ENCODE data around the gene BSCL2.
"Not testable (repeated sequence)": the region's sequence is repeated elsewhere in the genome, so short reads cannot be mapped to it uniquely, and the experiment has no call there.

The BSCL2 gene

DNA sequence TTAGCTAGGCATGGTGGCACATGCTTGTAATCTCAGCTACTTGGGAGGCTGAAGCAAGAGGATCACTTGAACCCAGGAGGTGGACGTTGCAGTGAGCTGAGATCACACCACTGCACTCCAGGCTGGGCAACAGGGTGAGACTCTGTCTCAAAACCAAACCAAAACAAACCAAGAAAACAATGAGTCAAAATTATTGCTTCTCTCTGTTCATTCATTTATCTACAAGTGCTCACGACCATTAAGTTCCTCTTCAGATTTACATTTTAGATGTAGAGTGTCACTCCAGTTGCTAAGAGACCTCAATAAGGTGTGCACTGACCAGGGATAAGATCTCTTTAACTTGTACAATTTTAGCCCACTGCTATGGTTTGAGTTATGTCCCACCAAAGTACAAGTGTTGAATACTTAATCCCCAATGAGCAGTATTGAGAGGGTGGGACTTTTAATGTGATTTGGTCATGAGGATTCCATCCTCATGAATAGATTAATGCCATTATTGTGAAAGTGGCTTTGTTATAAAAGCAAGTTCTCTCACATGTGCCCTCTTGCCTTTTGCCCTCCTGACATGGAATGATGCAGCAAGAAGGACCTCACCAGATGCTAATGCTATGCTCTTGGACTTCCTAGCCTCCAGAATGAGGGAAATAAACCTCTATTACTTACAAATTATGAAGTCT, 12.2 kb upstream of the BSCL2 start:
- no peak for DNase-seq (ENCODE audit: low spot score)
- no peak for FAIRE-seq

GRCh38 chr11:62716816-62717215, 9.6 kb upstream of the BSCL2 start:
- FAIRE-seq (no peak), DNase-seq (ENCODE audit: low spot score) (no peak)

- DNase-seq (ENCODE audit: low spot score) (no peak), FAIRE-seq (no peak)
Measured at GRCh38 chr11:62716206-62716605, 9.0 kb upstream of the BSCL2 start.

GRCh38 chr11:62715150-62716130, 8.2 kb upstream of the BSCL2 start:
- FAIRE-seq (no peak), DNase-seq (ENCODE audit: low spot score) (no peak)

DNA sequence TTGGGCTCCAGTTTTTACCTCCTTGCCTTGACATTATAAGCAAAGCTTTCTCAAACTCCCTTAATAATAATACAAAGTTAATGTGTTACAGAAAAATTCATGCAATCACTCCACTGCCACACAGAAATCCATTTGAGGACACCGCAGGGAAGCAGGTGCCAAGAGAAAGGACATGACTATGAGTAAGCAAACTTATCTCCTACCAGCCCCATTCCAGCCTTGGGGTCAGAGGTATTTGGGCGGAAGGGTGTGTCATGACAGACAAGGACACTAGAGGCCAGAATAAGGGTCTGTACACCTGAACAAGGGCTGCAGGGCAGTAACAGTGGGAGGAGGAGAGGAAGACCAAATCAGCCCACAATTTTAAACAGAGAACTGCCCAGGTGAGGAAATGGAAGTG, 6.1 kb upstream of the BSCL2 start:
- no peak for FAIRE-seq

GRCh38 chr11:62712861-62713260, 5.6 kb upstream of the BSCL2 start:
- FAIRE-seq (no peak), DNase-seq (ENCODE audit: low spot score) (no peak)

More for the DNA sequence above, 6.1 kb upstream of the BSCL2 start:
- DNase-seq (ENCODE audit: low spot score), result peak; percentile 10

DNA sequence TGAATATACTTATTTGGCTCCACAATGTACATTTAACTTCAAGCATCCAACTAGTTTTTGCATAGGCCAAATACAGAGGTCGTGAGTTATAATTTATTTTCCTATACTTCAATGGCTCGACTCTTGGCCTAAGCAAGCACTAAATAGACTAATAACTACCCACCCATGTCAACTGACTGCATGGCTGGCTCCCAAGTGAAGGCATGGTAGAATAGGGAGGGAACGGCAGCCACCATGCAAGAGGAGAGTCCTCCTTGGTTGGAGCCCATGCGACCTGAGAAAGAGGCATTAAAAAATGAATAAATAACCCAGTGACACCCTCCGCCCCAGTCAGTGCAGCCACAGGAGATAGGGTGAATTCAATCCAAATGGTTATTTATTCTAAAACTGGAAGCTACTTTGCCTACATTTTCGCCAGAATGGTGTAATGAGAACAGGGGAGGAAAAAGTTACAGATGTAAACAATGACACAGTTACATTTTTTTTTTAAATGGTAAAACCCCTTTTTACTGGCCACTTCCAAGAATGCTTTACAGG, 5.1 kb upstream of the BSCL2 start:
- FAIRE-seq (no peak), DNase-seq (ENCODE audit: low spot score) (no peak)

DNA sequence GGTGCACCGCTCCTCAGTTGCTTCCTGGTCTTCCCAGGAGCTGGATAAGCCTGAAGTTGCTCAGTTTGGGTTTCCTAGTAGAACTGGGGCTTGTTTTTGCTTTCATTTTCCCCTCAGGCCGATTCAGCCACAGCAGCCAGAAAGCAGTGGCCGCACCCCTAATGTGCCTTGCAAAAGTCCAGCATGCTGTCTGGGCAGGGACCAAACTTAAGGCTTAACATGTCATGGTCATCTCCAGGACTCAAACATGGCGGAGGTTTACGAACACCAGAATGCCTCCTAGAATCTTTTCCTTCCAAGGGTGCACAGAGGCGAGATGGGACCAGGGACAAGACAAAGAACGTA, 2.7 kb upstream of the BSCL2 start:
- no peak for FAIRE-seq
- no peak for DNase-seq (ENCODE audit: low spot score)

DNA sequence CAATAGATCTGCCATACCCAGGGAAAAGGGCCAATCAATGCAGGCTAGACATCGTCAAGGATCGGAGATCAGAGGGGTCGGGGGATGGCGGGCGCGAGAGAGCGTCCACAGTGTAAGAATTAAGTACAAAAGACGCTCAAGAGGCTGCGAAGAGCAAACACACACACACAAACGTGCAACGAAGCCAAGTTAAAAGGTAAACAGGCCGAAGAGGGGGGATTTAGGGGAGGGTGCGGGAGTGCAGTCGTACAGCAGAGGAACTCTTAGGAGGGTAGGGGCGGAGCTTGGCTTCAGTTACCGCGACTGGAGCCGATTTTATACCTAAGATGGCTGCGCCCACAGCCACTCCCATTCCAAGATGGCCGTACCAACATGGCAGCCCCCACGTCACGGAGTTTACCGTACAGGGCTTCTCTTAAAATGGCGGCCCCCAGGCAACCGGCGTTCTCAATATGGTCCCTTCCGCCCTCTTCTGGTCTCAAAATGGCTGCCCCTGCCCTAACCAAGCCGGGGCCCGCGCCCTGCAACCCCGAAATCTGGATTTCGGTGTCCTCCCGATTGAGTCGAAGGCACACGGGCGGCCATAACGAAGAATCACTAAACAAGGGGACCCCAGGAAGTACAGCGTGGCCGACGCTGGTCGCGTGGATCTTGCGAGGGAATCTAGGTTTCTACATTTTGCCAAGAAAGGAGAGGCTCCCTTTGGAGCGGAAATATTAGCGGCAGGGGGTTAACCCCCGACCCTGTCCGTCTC, 2.2 kb upstream of the BSCL2 start:
- no peak for DNase-seq (ENCODE audit: low spot score)
- no peak for FAIRE-seq

DNA sequence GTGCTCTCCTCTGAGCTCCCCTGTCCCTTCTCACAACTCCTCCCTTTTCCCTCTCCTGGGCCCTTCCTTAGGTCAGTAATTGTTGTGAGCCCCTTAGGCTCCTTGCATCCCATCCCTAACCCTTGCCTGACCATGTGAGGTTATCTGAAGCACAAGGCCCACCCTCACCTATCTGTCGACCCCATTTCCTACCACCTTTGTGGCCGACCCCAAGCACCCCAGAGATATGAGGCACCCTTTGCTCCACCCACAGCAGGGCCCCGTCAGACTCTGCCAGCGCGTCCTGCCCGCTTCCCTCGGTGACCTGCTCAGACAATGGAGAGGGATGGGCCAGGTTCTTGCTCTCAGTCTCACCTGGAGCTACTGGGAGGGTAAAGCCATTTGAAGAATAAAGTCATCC, 1.6 kb upstream of the BSCL2 start:
- DNase-seq (ENCODE audit: low spot score) (no peak), FAIRE-seq (no peak)

DNA sequence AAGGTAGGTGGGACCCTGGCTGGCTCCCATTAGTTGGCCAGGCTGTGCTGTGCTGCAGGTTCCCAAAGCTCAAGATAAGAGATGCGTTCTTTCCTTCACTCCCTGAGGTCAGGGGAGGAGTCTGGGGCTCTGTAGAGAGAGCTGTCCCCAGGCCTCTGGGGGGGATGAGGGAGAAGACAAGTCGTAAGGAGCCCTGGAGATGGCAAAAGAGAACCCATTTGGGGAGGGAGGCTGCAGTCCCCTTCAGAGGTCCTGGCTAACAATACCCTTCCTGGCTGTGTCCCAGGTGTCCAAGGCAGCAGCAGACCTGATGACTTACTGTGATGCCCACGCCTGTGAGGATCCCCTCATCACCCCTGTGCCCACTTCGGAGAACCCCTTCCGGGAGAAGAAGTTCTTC, 1.2 kb upstream of the BSCL2 start:
- FAIRE-seq (no peak), DNase-seq (ENCODE audit: low spot score) (no peak)

DNA sequence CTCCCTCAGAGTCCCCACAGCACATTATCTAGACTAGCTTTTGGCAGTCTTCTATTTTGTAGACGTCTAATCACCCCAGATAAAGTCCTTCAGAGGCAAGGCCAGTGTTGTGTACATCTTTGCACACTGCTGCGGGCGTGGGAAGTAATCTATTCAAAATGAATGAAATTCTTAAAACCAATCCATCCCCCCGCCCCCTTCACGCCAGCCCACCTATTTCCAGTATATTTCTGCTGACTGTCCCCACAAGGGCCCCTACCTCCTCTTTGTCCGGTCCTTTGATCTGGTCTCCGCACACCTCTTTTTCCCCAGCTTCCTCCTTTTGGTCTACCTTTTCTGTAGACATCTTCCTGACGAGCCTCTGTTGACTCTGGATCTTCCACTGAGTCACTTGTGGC, 375 bp downstream of the BSCL2 start:
- FAIRE-seq (no peak), DNase-seq (ENCODE audit: low spot score) (no peak)

GRCh38 chr11:62705880-62706849, 1.1 kb downstream of the BSCL2 start:
- DNase-seq (ENCODE audit: low spot score) (peak; percentile 85), FAIRE-seq (no peak)

DNA sequence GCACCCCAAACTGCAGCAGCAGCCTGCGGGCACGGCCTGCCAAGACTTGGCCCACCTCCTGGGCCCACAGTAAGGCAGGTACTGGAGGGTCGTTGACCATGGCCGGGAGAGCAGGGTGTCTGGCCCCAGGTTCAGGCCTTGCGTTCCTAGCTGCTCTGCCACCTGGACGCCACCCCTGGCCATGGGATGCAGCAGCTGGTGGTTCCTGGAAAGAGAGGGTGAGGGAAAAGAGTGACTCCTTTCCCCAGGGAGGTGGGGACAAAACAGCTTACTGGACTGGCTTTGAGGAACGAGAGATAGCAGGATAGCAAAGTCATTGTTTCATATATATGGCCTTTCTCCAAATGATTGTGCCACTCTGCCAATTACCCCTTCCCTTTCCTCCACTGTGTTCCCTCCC, 1.8 kb downstream of the BSCL2 start:
- no peak for FAIRE-seq
- DNase-seq (ENCODE audit: low spot score), result no peak

DNA sequence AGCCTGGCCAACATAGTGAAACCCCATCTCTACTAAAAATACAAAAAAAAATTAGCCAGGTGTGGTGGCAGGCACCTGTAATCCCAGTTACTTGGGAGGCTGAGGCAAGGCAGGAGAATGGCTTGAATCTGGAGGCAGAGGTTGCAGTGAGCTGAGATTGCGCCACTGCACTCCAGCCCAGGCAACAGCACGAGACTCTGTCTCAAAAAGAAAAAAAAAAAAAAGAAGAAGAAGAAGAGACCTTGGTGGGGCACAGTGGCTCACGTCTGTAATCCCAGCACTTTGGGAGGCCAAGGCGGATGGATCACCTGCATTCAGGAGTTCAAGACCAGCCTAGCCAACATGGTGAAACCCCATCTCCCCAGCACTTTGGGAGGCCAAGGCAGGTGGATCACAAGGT, 3.3 kb downstream of the BSCL2 start:
- not testable (repeated sequence) for FAIRE-seq; DNase-seq (ENCODE audit: low spot score)

DNA sequence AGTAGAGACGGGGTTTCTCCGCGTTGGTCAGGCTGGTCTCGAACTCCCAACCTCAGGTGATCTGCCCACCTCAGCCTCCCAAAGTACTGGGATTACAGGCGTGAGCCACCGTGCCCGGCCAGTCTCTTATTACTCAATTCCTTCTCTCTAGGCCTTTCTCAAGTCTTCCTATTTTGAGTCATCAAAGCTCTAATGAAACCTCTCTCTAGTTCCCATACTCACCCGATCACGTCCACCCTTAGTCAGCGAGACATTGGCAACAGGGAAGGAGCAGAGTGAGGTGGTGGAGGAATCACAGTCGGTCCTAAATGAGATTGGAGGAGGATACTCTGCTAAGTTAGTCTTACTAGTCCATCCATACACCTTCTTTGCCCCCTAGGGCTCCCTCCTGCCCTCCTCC, 5.0 kb downstream of the BSCL2 start:
- DNase-seq (ENCODE audit: low spot score), result no peak
- no peak for FAIRE-seq

GRCh38 chr11:62694455-62695167, 12.6 kb downstream of the BSCL2 start:
- no peak for FAIRE-seq
- peak; percentile 29 for DNase-seq (ENCODE audit: low spot score)

GRCh38 chr11:62693624-62694023, 13.6 kb downstream of the BSCL2 start:
- not testable (repeated sequence) for FAIRE-seq; DNase-seq (ENCODE audit: low spot score)

GRCh38 chr11:62689421-62690183, 17.6 kb downstream of the BSCL2 start, which contains the start of gene LRRN4CL:
LRRN4CL (minus strand) TSS chr11:62689530; CDS start chr11:62688508, 1,022 bp downstream.
- FAIRE-seq (no peak), DNase-seq (ENCODE audit: low spot score) (no peak)

All from RCC 7860 (cell line).